ENCODE data around the gene GABRG3. TPM values are rescaled to one million over a fixed set of nuclear protein-coding genes. Genes with fewer than 3 reads are reported as not detected.

GABRG3 gene
- total RNA-seq, 1 experiment from 2014 or later: 0.15 TPM

- no CpG with 5 or more reads among the region's 4 CpGs for WGBS (ENCODE audit: extremely low coverage, insufficient read length, low lambda C conversion rate)
- H3K4me1 Mint-ChIP-seq: peaks cover 29 to 31% of the 10 kb centered on the region in 2 experiments
- no peak overlapping the region for H2BK15ac ChIP-seq (ENCODE audit: low read depth, low read length)
- no peak overlapping the region for H2BK5ac ChIP-seq (ENCODE audit: insufficient read length, low read length)
- TF ChIP-seq CTCF (conservative IDR thresholded peaks at IDR 0.05): no peak
- H4K5ac ChIP-seq (ENCODE audit: insufficient read length, low read depth, low read length): no peak overlapping the region
- H3K79me2 ChIP-seq (ENCODE audit: insufficient read depth, low read length): no peaks in the 10 kb centered on the region
- H3K4me3 Mint-ChIP-seq: no peak overlapping the region
- no peak overlapping the region for H3K18ac ChIP-seq (ENCODE audit: insufficient read length, low read depth, low read length)
- peaks cover 2% of the 10 kb centered on the region for H3K27me3 Mint-ChIP-seq (ENCODE audit: low read depth)
- no peak overlapping the region for H2BK12ac ChIP-seq (ENCODE audit: insufficient read length, low read depth, low read length)
- H4K91ac ChIP-seq (ENCODE audit: insufficient read length, low read depth, low read length): no peak overlapping the region
- peaks cover 9% of the 10 kb centered on the region in 2 experiments; a peak in 4 of 5 replicates for H3K9me3 Mint-ChIP-seq
- no peak overlapping the region for H4K8ac ChIP-seq (replicated peaks; ENCODE audit: insufficient read length, low read depth, low read length)
- no peak overlapping the region for H3K9ac ChIP-seq (ENCODE audit: extremely low read depth, insufficient read length, low read length)
- no peaks in the 10 kb centered on the region for H3K79me1 ChIP-seq (ENCODE audit: insufficient read depth, low read depth, low read length, poor library complexity, severe bottlenecking)
- H3K4ac ChIP-seq (ENCODE audit: low read depth, low read length): no peak overlapping the region
- H2AK5ac ChIP-seq (ENCODE audit: insufficient read length, low read length): no peak overlapping the region
- H2BK120ac ChIP-seq (ENCODE audit: low read depth, low read length, poor library complexity, severe bottlenecking): no peak overlapping the region
- H2AFZ ChIP-seq (ENCODE audit: low read length): no peak overlapping the region
- H3K27me3 ChIP-seq (ENCODE audit: insufficient read depth, low read length): no peaks in the 10 kb centered on the region
- H3T11ph ChIP-seq (ENCODE audit: low read length): no peak overlapping the region
- no peak overlapping the region for H2BK20ac ChIP-seq (ENCODE audit: low read depth, low read length, poor library complexity, severe bottlenecking)
- DNase-seq: no peak
- no peak overlapping the region for H3K23ac ChIP-seq (ENCODE audit: insufficient read length, low read depth, low read length)
- H3K4me2 ChIP-seq (ENCODE audit: insufficient read depth, insufficient read length, low read length): no peak overlapping the region
- no peak overlapping the region for H3K27ac ChIP-seq (ENCODE audit: insufficient read length, low read depth, low read length)
- no peak overlapping the region for H3K27ac Mint-ChIP-seq
- no peaks in the 10 kb centered on the region for H3K23me2 ChIP-seq (ENCODE audit: insufficient read length, low read depth, low read length, poor library complexity, severe bottlenecking)
- H3K56ac ChIP-seq (ENCODE audit: insufficient read length, low read depth, low read length): no peak overlapping the region
- H3K4me1 ChIP-seq (ENCODE audit: insufficient read depth, low read length): peaks cover 14% of the 10 kb centered on the region; the same call in 1 of the 2 replicates
- no peaks in the 10 kb centered on the region for H3K9me3 ChIP-seq (ENCODE audit: control insufficient read depth, low read depth, low read length)
- H3K14ac ChIP-seq (ENCODE audit: insufficient read depth, low read length): no peak overlapping the region
- H3K36me3 Mint-ChIP-seq (ENCODE audit: insufficient read depth in 1 of 3, low read depth in 3 of 3): peaks cover 0 to 11% (median 4%) of the 10 kb centered on the region in 3 experiments; a peak in 3 of 7 replicates
- H4K20me1 ChIP-seq (ENCODE audit: control insufficient read depth, insufficient read depth, insufficient read length): no peaks in the 10 kb centered on the region
Observed at GRCh38 chr15:27479296-27480140, 508.5 kb downstream of the GABRG3 start.
